ENCODE measurements around the gene KLHL29. TPM values are rescaled to one million over a fixed set of nuclear protein-coding genes. Genes with fewer than 3 reads are reported as not detected.

KLHL29 gene
- total and polyA plus RNA-seq, 8 donors: 1.8 to 10.5 (median 2.8) TPM

DNA sequence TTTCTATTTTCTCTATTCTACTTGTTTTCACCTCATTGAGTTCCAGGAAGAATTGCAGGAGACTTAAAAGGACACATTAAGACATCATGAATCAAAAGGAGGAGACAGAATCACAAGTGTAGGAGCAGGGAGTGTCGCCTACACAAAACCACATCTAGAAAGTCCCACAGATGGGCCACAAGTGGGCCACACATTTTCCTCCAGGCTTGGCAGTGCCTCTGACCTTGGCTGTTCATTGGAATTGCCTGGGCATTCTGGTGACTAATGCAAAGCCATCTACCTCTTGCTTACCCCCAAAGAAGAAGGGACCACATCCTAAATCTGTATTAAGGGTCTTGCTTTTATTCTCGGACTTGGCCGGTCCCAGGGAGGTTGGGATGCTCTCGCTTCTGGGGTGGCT, 103.6 kb downstream of the KLHL29 start:
- Histone ChIP-seq H3K36me3 (no peaks in the 10 kb centered on the region), H3K27me3 (peaks cover 0 to 11% of the 10 kb centered on the region in 2 donors), H3K9me3 (no peaks in the 10 kb centered on the region), H3K4me1 (no peaks in the 10 kb centered on the region), H3K4me3 (no peak overlapping the region), H3K27ac (no peak overlapping the region)
- ATAC-seq (no peak), DNase-seq (peak in 1 of 4 donors; percentile 1)
- TF ChIP-seq CTCF (IDR thresholded peaks at IDR 0.05): no peak
- intact Hi-C loops (cut with DNase I): no loop called here

GRCh38 chr2:23489471-23490322, 104.7 kb downstream of the KLHL29 start:
- TF ChIP-seq CTCF (IDR thresholded peaks at IDR 0.05): no peak
- Histone ChIP-seq H3K27ac (no peak overlapping the region), H3K4me3 (no peak overlapping the region), H3K4me1 (no peaks in the 10 kb centered on the region), H3K9me3 (no peaks in the 10 kb centered on the region), H3K27me3 (peaks cover 0 to 11% of the 10 kb centered on the region in 2 donors), H3K36me3 (no peaks in the 10 kb centered on the region)
- ATAC-seq: no peak
- intact Hi-C loops (cut with DNase I): no loop called here
- no peak for DNase-seq

GRCh38 chr2:23491591-23492336, 106.8 kb downstream of the KLHL29 start:
- TF ChIP-seq CTCF (IDR thresholded peaks at IDR 0.05): no peak
- no peak for DNase-seq
- Histone ChIP-seq H3K36me3 (no peaks in the 10 kb centered on the region), H3K4me1 (peaks cover 0 to 4% of the 10 kb centered on the region in 2 donors), H3K4me3 (no peak overlapping the region), H3K9me3 (no peaks in the 10 kb centered on the region), H3K27ac (no peak overlapping the region), H3K27me3 (peaks cover 0 to 25% of the 10 kb centered on the region in 2 donors)
- intact Hi-C loops (cut with DNase I): no loop called here
- no peak for ATAC-seq

DNA sequence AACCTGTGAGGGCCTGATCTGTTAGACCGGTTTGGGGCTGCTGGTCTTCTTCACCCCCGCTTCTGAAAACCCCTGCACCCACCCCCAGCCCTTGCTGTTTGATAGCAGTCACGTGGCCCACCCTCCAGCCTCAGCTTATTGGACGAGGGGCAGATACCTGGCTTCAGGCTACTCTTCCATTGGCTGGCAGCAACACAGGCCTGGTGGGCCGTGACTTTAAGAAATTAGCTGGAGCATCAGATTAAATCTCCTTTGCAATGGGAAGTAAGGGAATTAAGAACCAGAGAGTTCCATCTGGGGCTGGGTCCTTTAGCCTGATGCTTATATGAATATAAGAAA, 107.3 kb downstream of the KLHL29 start:
- Histone ChIP-seq H3K9me3 (no peaks in the 10 kb centered on the region), H3K27ac (no peak overlapping the region), H3K4me3 (no peak overlapping the region), H3K4me1 (peaks cover 0 to 8% of the 10 kb centered on the region in 2 donors), H3K36me3 (no peaks in the 10 kb centered on the region), H3K27me3 (peaks cover 0 to 28% of the 10 kb centered on the region in 2 donors)
- DNase-seq (no peak), ATAC-seq (no peak)
- TF ChIP-seq CTCF (IDR thresholded peaks at IDR 0.05): no peak
- intact Hi-C loops (cut with DNase I): no loop called here

- H3K4me3 ChIP-seq: no peak overlapping the region
Measured at GRCh38 chr2:23492921-23493320, 107.9 kb downstream of the KLHL29 start.

More at GRCh38 chr2:23492921-23493320, 107.9 kb downstream of the KLHL29 start:
- no peak overlapping the region for H3K27ac ChIP-seq
- intact Hi-C loops (cut with DNase I): no loop called here
- DNase-seq (no peak), ATAC-seq (peak; percentile 86)
- no peaks in the 10 kb centered on the region for H3K36me3 ChIP-seq
- H3K4me1 ChIP-seq: peaks cover 0 to 14% of the 10 kb centered on the region in 2 donors
- H3K9me3 ChIP-seq: no peaks in the 10 kb centered on the region
- peaks cover 0 to 34% of the 10 kb centered on the region in 2 donors for H3K27me3 ChIP-seq
- TF ChIP-seq CTCF (IDR thresholded peaks at IDR 0.05): no peak
